ENCODE measurements around the gene TMEM87B. TPM values are rescaled to one million over a fixed set of nuclear protein-coding genes. Genes with fewer than 3 reads are reported as not detected.

The TMEM87B gene
- total RNA-seq, 1 donor, result 33.7 TPM

- H3K27me3 ChIP-seq (ENCODE audit: insufficient read depth, low read length), result no peaks in the 10 kb centered on the region
- H3K4me2 ChIP-seq (ENCODE audit: insufficient read depth, low read length), result no peak overlapping the region
- DNase-seq (ENCODE audit: insufficient read length, low spot score, missing footprints), result no peak
- H3K4me1 ChIP-seq (ENCODE audit: insufficient read depth, low read length), result peaks cover 20% of the 10 kb centered on the region
- TF ChIP-seq, protein P1, sequence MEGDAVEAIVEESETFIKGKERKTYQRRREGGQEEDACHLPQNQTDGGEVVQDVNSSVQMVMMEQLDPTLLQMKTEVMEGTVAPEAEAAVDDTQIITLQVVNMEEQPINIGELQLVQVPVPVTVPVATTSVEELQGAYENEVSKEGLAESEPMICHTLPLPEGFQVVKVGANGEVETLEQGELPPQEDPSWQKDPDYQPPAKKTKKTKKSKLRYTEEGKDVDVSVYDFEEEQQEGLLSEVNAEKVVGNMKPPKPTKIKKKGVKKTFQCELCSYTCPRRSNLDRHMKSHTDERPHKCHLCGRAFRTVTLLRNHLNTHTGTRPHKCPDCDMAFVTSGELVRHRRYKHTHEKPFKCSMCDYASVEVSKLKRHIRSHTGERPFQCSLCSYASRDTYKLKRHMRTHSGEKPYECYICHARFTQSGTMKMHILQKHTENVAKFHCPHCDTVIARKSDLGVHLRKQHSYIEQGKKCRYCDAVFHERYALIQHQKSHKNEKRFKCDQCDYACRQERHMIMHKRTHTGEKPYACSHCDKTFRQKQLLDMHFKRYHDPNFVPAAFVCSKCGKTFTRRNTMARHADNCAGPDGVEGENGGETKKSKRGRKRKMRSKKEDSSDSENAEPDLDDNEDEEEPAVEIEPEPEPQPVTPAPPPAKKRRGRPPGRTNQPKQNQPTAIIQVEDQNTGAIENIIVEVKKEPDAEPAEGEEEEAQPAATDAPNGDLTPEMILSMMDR (IDR thresholded peaks at IDR 0.05; ENCODE audit: extremely low read depth, low read depth, low read length), result no peak
- no peak overlapping the region for H3K27ac ChIP-seq (ENCODE audit: low read depth, low read length)
- peaks cover 38% of the 10 kb centered on the region for H3K36me3 ChIP-seq (ENCODE audit: insufficient read depth, low read length)
- H4K20me1 ChIP-seq (ENCODE audit: insufficient read depth, low read length), result no peaks in the 10 kb centered on the region
- no peak overlapping the region for H2AFZ ChIP-seq (ENCODE audit: low read length)
- no peaks in the 10 kb centered on the region for H3K9me3 ChIP-seq (ENCODE audit: low read depth, low read length)
- no peaks in the 10 kb centered on the region for H3K79me2 ChIP-seq (ENCODE audit: insufficient read depth, low read length)
- no peak overlapping the region for H3K4me3 ChIP-seq (ENCODE audit: insufficient read depth, low read length)
These were observed 40.6 kb downstream of the TMEM87B start for GRCh38 chr2:112095681-112096080.

- H4K20me1 ChIP-seq (ENCODE audit: insufficient read depth, low read length), result no peaks in the 10 kb centered on the region
- H3K27ac ChIP-seq (ENCODE audit: low read depth, low read length), result no peak overlapping the region
- no peak overlapping the region for H2AFZ ChIP-seq (ENCODE audit: low read length)
These were observed 41.0 kb downstream of the TMEM87B start for GRCh38 chr2:112096098-112096497.

DNA sequence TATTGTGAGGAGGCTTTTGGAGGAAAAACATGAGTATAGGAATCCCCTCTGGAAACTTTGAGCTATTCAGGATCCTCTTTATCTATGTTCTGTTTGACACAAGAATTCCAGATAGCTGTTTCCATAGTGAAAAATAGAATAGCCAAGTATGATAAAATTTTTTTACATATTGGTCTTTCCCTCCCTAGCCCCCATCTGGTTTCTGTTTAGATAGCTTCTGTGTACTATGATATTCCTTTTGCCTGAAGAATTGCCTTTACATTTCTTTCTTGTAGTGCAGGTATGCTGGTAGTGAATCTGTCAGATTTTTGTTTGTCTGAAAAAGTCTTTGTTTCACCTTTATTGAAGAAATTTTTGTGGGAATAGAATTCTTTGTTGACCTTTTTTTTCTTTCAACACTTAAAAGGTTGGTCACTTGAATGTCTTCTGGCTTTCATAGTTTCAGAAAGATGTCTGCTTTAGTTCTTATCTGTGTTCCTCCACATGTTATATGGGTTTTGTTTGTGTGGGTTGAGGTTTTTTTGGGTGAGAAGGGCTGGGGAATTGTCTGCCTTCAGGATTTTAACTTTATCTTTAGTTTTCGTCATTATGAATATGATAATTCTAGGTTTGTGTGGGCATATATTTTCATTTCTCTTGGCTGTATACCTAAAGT, 53.2 kb downstream of the TMEM87B start:
- TF ChIP-seq, protein P1 (IDR thresholded peaks at IDR 0.05; ENCODE audit: extremely low read depth, low read depth, low read length), result no peak
- peaks cover 63% of the 10 kb centered on the region for H3K36me3 ChIP-seq (ENCODE audit: insufficient read depth, low read length)
- no peak overlapping the region for H2AFZ ChIP-seq (ENCODE audit: low read length)

More at GRCh38 chr2:112096098-112096497, 41.0 kb downstream of the TMEM87B start:
- peaks cover 20% of the 10 kb centered on the region for H3K4me1 ChIP-seq (ENCODE audit: insufficient read depth, low read length)
- H3K36me3 ChIP-seq (ENCODE audit: insufficient read depth, low read length), result peaks cover 40% of the 10 kb centered on the region
- no peak overlapping the region for H3K4me3 ChIP-seq (ENCODE audit: insufficient read depth, low read length)
- no peaks in the 10 kb centered on the region for H3K9me3 ChIP-seq (ENCODE audit: low read depth, low read length)
- no peak for DNase-seq (ENCODE audit: insufficient read length, low spot score, missing footprints)
- H3K27me3 ChIP-seq (ENCODE audit: insufficient read depth, low read length), result no peaks in the 10 kb centered on the region
- H3K79me2 ChIP-seq (ENCODE audit: insufficient read depth, low read length), result no peaks in the 10 kb centered on the region
- no peak overlapping the region for H3K4me2 ChIP-seq (ENCODE audit: insufficient read depth, low read length)
- TF ChIP-seq, protein P1 (IDR thresholded peaks at IDR 0.05; ENCODE audit: extremely low read depth, low read depth, low read length), result no peak

GRCh38 chr2:112109278-112109677, 54.2 kb downstream of the TMEM87B start:
- H3K4me1 ChIP-seq (ENCODE audit: insufficient read depth, low read length), result peaks cover 2% of the 10 kb centered on the region
- DNase-seq (ENCODE audit: insufficient read length, low spot score, missing footprints), result no peak
- H3K79me2 ChIP-seq (ENCODE audit: insufficient read depth, low read length), result no peaks in the 10 kb centered on the region
- H2AFZ ChIP-seq (ENCODE audit: low read length), result no peak overlapping the region
- no peak overlapping the region for H3K4me2 ChIP-seq (ENCODE audit: insufficient read depth, low read length)
- H3K4me3 ChIP-seq (ENCODE audit: insufficient read depth, low read length), result no peak overlapping the region
- no peaks in the 10 kb centered on the region for H3K9me3 ChIP-seq (ENCODE audit: low read depth, low read length)
- H3K27me3 ChIP-seq (ENCODE audit: insufficient read depth, low read length), result no peaks in the 10 kb centered on the region
- H4K20me1 ChIP-seq (ENCODE audit: insufficient read depth, low read length), result peaks cover 3% of the 10 kb centered on the region
- H3K27ac ChIP-seq (ENCODE audit: low read depth, low read length), result no peak overlapping the region
- TF ChIP-seq, protein P1 (IDR thresholded peaks at IDR 0.05; ENCODE audit: extremely low read depth, low read depth, low read length), result no peak
- peaks cover 58% of the 10 kb centered on the region for H3K36me3 ChIP-seq (ENCODE audit: insufficient read depth, low read length)

More for the DNA sequence above, 53.2 kb downstream of the TMEM87B start:
- Histone ChIP-seq H3K27me3 (ENCODE audit: insufficient read depth, low read length) (no peaks in the 10 kb centered on the region), H4K20me1 (ENCODE audit: insufficient read depth, low read length) (peaks cover 3% of the 10 kb centered on the region), H3K9me3 (ENCODE audit: low read depth, low read length) (no peaks in the 10 kb centered on the region), H3K27ac (ENCODE audit: low read depth, low read length) (no peak overlapping the region), H3K4me2 (ENCODE audit: insufficient read depth, low read length) (no peak overlapping the region), H3K4me1 (ENCODE audit: insufficient read depth, low read length) (peaks cover 2% of the 10 kb centered on the region), H3K4me3 (ENCODE audit: insufficient read depth, low read length) (no peak overlapping the region), H3K79me2 (ENCODE audit: insufficient read depth, low read length) (no peaks in the 10 kb centered on the region)
- DNase-seq (ENCODE audit: insufficient read length, low spot score, missing footprints), result no peak
